Mesodermal cell (in vitro differentiated cells): ENCODE measurements around the gene PRIM1.

Source experiments
- H3K27ac ChIP-seq: 2 replicates; pipeline ENCODE4 v1.7.0; 2013; ENCODE audit warnings: mild to moderate bottlenecking, low read depth, low read length, moderate library complexity; ENCODE audit not compliant: severe bottlenecking
- H3K36me3 ChIP-seq: 2 replicates; pipeline ENCODE4 v1.7.1; 2013; ENCODE audit warnings: mild to moderate bottlenecking, low read length, moderate library complexity; ENCODE audit not compliant: control insufficient read depth, insufficient read depth
- H3K4me1 ChIP-seq: one replicate; pipeline ENCODE4 v1.7.1; 2013; ENCODE audit warnings: mild to moderate bottlenecking, low read length; ENCODE audit not compliant: insufficient read depth, control insufficient read depth, poor library complexity, severe bottlenecking
- H3K4me3 ChIP-seq: 2 replicates; pipeline ENCODE4 v1.7.0; 2013; ENCODE audit warnings: low read length, control low read depth, mild to moderate bottlenecking; ENCODE audit not compliant: insufficient read depth, poor library complexity, severe bottlenecking; ENCODE audit errors: extremely low read depth
- H3K9me3 ChIP-seq: 2 replicates; pipeline ENCODE4 v1.7.1; 2013; ENCODE audit warnings: mild to moderate bottlenecking, low read length, moderate library complexity; ENCODE audit not compliant: control insufficient read depth
- WGBS, 2 experiments: methylation state at CpG; one replicate each; pipeline ENCODE4 v1.1.5; 2013; ENCODE audit warnings: missing lambda C conversion rate in 2 of 2; ENCODE audit not compliant: insufficient coverage in 2 of 2; 5-methylcytosine and 5-hydroxymethylcytosine counted together

Gene PRIM1

DNA sequence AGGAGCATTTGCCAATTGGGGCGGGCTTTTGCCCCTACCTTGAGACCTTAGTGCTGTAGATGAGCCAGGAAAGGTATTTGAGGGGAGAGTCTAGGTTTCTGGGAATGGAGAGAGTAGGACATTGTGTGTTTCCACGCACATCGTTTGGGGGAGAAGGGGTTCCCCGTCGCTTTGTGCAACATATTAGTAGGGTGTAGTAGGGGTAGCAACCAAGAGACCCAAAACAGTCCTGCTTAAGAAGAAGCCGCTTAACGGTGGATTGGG, 63.3 kb downstream of the PRIM1 start:
- Histone ChIP-seq H3K4me3 (peak overlapping the region; percentile 100), H3K9me3 (no peaks in the 10 kb centered on the region), H3K27ac (peak overlapping the region; percentile 100), H3K4me1 (peaks cover 7% of the 10 kb centered on the region), H3K36me3 (peaks cover 21% of the 10 kb centered on the region)
- WGBS, 2 experiments: 2 to 6% methylated on average over 7 of the region's 7 CpGs

DNA sequence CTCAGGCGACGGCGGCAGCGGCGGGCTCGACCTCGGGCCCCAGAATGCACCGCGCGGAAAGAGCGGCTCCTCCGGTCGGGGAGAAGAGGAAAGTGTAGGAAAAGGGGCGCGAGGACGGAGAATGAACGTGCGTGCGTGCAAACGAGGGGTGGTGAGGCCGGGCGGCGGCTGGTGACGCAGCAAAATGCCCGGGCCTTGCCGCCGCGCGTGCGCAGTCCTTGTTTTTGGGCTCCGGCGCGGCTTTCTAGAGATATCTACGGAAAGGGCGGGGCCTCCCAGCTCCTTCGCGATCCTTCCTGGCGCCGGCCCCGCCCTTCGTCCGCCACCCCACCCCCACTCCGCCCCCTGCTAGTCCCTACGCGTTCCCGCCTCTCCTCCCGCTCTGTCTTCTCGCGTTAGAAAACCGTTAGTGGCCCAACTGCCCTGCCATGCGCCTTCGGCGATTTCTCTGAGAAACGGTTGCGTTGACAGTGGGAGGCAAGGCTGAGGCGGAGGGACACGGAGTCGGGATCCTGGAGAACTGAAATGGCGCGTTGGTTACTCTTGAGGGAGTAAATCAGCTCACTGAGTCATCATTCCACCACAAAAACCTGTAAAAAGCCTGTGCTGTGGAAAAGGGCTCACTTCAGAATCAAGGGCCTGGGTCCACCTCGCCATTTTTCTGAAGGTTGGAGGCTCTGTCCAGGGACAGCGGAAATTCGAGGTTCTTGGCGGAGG, 63.8 kb downstream of the PRIM1 start, which contains the start of gene PTGES3:
PTGES3 (minus strand) TSS at position 156 of the 717 bp plus-strand sequence. CDS start 285 bp downstream, outside the sequence.
- 0 to 1% methylated on average over 30 to 47 of the region's 64 CpGs for WGBS, 2 experiments
- Histone ChIP-seq H3K27ac (peak within 1 kb of the TSS; percentile 100), H3K9me3 (no peaks in the 10 kb centered on the region), H3K36me3 (peaks cover 25% of the 10 kb centered on the region), H3K4me3 (peak within 1 kb of the TSS; percentile 100), H3K4me1 (peaks cover 7% of the 10 kb centered on the region)

DNA sequence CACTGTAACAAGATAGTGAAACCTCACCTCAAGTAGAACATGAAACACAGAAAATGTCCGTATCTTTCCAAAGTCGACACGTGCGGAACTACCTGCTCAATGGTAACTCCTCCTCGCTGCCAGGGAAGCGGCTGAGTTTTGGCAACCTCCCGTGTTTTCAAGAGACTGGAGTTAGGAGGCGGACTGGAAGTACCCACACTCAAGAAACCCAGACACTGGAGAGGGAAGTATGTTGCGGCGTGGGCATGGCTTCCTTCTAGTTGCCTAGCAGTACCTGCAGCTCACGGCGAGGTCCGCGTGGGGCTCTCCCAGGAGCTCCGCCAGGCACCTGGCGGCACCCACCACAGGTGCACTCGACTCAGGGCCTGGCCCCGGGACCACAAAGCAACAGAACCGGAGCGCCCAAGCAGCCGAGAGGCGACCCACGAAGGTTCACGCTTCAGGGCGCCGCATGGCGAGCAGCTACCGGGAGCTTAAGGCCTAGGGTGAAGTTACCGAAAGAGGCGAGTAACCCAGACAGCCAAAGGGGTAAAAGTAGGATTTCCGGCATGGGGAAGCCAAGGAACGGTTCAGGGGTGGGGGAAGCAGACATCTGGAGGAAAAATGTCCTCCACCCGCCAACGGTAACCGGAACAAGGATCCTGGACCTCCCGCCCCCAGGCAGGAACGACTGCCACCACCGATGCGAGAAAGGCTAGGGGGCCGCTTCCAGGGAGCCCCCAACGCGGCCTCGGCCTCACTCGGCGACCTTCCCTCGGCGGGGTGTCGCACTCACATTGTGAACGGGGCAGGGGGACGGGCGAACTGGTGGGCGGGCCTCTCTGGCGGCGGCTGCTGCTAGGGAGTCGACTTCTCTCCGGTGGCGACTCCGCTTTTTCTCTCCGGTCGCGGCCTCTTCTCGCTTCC, 64.6 kb downstream of the PRIM1 start:
- Histone ChIP-seq H3K27ac (peak overlapping the region; percentile 100), H3K9me3 (no peaks in the 10 kb centered on the region), H3K4me1 (peaks cover 7% of the 10 kb centered on the region), H3K36me3 (peaks cover 33% of the 10 kb centered on the region), H3K4me3 (peak overlapping the region; percentile 100)
- 0% methylated on average over 47 to 57 of the region's 62 CpGs for WGBS, 2 experiments

DNA sequence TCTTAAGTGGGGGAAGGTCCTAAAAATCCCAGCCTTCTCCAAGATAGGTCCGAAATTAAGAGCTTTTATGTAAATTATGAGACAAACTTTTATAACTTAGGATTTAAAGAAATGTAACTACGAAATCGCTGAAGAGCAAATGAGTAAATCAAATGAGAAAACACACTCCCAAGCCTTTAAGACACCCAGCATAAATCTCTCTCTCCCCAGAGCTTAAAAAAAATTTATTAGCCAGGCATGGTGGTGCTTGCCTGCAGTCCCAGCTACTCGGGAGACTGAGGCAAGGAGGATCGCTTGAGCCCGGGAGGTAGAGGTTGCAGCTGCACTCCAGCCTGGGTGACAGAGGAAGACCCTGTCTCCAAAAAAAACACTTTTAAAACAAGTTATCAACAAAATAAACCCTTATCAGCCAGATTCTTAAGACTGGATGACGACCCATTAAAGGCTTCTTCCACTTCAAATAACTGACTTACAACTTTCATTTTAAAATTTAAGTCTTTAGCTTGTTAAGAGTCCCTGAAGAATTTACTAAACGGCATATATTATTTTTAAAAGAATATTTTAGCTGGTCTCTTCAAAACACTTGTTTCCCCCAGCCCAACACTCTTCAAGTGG, 67.3 kb downstream of the PRIM1 start:
- Histone ChIP-seq H3K36me3 (peaks cover 59% of the 10 kb centered on the region), H3K4me3 (peak overlapping the region; percentile 100), H3K27ac (no peak overlapping the region)

DNA sequence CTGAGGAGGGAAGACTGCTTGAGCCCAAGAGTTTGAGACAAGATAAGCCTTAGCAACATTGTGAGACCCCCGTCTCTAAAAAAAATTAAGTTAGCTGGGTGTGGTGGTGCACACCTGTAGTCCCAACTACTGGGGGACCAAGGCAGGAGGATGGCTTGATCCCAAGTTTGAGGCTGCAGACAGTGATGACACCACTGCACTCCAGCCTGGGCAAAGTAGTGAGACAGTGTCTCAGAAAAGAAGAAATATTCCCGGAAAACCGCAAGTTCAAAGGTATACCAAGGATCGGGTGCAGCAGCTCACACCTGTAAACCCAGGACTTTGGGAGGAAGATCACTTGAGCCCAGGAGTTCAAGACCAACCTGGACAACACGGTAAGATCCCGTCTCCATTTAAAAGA, 69.8 kb downstream of the PRIM1 start:
- Histone ChIP-seq H3K9me3 (no peaks in the 10 kb centered on the region), H3K27ac (no peak overlapping the region), H3K36me3 (peaks cover 80% of the 10 kb centered on the region), H3K4me3 (no peak overlapping the region), H3K4me1 (peaks cover 9% of the 10 kb centered on the region)
- 90 to 100% methylated on average over 3 to 6 of the region's 6 CpGs for WGBS, 2 experiments

More for the DNA sequence above, 67.3 kb downstream of the PRIM1 start:
- Histone ChIP-seq H3K9me3 (no peaks in the 10 kb centered on the region), H3K4me1 (peaks cover 9% of the 10 kb centered on the region)
- WGBS, 2 experiments: 77 to 85% methylated on average over 4 of the region's 8 CpGs
